GM12875 (cell line): ENCODE results near the gene PACRG.

Experiments
- H3K4me3 ChIP-seq: one replicate; pipeline ENCODE4 v1.5.1; 2011; ENCODE audit warnings: low read depth, low read length, control low read depth
- CTCF ChIP-seq: IDR thresholded peaks from 2 replicates; pipeline ENCODE4 v1.5.1; 2011; ENCODE audit warnings: low read depth, mild to moderate bottlenecking, control low read depth, inconsistent platforms, low read length, moderate library complexity, borderline replicate concordance; ENCODE audit not compliant: insufficient read depth

PACRG gene

GRCh38 chr6:163318071-163318786, 590.5 kb downstream of the PACRG start:
- H3K4me3 ChIP-seq: no peak overlapping the region
- no peak for TF ChIP-seq CTCF

- no peak overlapping the region for H3K4me3 ChIP-seq
- no peak for TF ChIP-seq CTCF
These were observed 592.0 kb downstream of the PACRG start for GRCh38 chr6:163319609-163320366.

GRCh38 chr6:163320402-163320801, 592.6 kb downstream of the PACRG start:
- no peak for TF ChIP-seq CTCF
- no peak overlapping the region for H3K4me3 ChIP-seq

GRCh38 chr6:163320804-163321203, 593.0 kb downstream of the PACRG start:
- no peak for TF ChIP-seq CTCF
- no peak overlapping the region for H3K4me3 ChIP-seq

GRCh38 chr6:163321717-163322116, 593.9 kb downstream of the PACRG start:
- no peak overlapping the region for H3K4me3 ChIP-seq
- TF ChIP-seq CTCF: no peak

- TF ChIP-seq CTCF: no peak
These were observed 595.5 kb downstream of the PACRG start for GRCh38 chr6:163323274-163323673.

GRCh38 chr6:163323705-163324104, 595.9 kb downstream of the PACRG start:
- no peak overlapping the region for H3K4me3 ChIP-seq
- no peak for TF ChIP-seq CTCF

More at GRCh38 chr6:163323274-163323673, 595.5 kb downstream of the PACRG start:
- H3K4me3 ChIP-seq: no peak overlapping the region
